Fibroblast of skin of abdomen (primary cell): ENCODE results near the gene RNF141.

Experiments
- DNase-seq: peaks from one replicate; pipeline ENCODE4 v3.0.0-alpha.2; 2013

Gene RNF141

GRCh38 chr11:10480026-10480425, 61.0 kb downstream of the RNF141 start:
- DNase-seq, result no peak

DNA sequence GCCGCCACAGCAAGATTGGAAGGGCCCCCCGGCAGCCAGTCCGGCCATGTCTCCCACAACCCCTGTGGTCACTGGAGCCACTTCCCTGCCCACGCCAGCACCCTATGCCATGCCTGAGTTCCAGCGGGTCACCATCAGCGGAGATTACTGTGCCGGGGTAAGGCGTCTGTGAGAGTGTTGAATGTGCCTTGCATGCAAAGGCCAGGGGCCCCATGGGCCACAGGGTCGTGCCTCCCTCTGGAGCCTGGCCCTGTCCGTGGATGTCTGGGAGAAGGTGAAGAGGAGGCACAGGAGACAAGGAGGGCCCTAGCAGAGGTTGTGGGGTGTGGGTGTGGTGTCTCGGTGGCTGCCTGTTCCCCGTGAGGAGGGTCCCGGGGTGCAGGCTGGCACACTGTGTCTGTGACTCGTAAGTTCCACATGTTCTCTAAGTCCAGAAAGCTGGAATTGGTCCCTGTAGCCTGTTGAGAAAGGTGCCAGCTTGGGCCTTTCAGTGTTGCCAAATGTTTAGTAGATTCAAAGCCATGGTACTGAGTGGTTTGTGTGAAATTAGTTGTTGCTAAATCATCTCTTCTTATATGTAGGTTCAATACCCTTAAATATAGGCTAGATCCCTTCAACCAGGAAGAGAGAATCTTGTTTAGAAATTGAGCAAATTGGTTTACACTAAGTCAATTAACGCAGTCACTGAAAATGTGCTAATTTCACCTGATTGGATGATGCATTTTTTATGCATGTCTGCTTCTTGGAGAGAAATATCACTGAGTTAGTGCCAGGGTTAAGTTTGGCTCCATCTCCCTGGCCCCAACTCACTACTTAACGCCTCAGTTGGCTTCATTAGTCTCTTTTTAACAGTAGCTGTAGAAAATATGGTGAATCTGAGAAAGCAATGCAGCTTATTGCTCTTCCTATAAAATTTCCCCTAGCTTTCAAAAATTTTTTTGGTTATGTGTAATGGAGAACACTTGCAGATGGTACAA, 62.1 kb downstream of the RNF141 start:
- DNase-seq, result no peak

DNA sequence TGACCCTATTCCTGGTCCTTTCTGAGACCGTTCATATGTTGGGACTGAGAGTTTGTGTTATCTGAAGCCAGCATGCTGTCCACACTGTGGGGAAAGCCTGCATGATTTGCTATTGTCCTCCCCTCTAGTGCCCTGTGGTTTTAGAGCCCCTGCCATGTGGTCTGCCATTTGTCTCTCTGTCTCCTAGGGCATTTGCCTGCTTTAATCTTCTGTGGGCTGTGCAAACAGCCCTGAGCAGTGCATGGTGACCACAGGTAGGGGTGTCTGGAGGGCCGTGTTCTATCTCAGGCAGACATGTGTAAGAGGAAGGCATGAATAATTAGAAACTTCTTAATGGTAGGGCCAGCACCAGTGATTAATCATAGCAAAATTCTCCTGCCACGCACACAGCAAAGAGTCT, 62.9 kb downstream of the RNF141 start:
- no peak for DNase-seq

GRCh38 chr11:10477690-10478046, 63.3 kb downstream of the RNF141 start:
- no peak for DNase-seq

DNA sequence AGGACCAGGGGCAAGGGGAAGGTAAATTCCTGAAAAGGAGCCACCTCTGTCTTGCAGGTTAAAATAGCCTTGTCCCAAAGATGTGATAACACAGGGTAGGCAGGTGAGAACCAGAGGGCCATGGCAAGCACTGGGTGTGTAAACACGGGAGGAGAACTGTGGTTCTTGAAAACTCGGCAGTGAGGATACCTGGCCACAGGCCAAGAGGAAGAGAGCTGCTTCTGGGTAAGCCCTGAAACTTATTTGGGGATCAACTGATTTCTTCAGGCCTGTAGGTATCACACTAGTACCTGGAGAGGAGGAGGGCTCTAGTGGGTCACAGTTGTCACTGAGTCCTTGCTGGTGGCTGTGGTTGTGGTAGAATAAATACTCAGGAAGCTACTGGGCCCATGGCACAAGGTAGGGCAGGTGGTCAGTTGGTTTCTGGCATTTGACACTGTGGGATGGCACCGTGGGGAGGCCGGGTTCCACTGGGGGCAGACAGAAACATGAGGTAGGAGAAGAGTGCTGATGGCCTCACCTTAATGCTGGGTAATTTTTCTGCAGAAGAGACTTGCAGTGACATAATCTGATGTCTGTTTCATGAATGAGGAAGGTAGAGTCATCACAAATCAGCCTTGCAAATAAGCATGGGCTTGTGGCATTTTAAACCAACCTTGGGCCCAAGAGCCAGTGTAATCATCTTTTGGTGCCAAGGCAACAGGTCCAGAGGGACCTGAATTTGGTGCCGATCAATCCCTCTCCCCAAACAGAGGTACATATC, 63.9 kb downstream of the RNF141 start:
- no peak for DNase-seq

- no peak for DNase-seq
These were observed 64.6 kb downstream of the RNF141 start for GRCh38 chr11:10476342-10476741.

GRCh38 chr11:10474551-10474950, 66.4 kb downstream of the RNF141 start:
- no peak for DNase-seq

DNA sequence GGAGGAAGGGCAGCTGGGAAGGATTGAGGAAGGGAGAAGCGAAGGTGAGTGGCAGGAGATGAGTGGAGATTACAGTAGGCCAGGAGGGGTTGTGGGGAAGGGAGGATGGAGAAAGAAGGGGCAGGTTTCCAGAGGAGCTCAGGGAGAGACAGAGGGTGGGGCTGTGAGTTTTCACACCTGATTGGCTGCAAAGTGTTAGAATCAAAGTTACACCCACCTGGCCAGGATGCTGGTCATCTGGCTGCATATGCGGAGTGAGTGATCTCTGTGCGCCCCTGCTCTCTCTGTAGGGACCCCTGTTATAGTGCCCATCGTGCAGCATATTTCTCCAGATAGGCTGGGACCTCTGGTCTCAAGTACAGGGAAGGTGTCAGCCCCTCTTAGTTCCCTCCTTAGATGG, 67.6 kb downstream of the RNF141 start:
- no peak for DNase-seq

- no peak for DNase-seq
These were observed 78.2 kb downstream of the RNF141 start for GRCh38 chr11:10462746-10463300.
